IPS DF 6.9 (cell line): ENCODE data around the gene IQCK.
"Not testable (repeated sequence)": the region's sequence is repeated elsewhere in the genome, so short reads cannot be mapped to it uniquely, and the experiment has no call there.

Source experiments
- DNase-seq: peaks from one replicate; pipeline ENCODE4 v3.0.0-alpha.2; 2013; ENCODE audit warnings: low read depth, low spot score
- H3K27ac ChIP-seq: one replicate; pipeline ENCODE4 v1.5.1; 2013; ENCODE audit warnings: low read length, control low read depth
- H3K27me3 ChIP-seq: 2 replicates; pipeline ENCODE4 v1.6.1; 2013; ENCODE audit warnings: mild to moderate bottlenecking, low read length; ENCODE audit not compliant: control insufficient read depth, insufficient read depth
- H3K36me3 ChIP-seq: 2 replicates; pipeline ENCODE4 v1.6.1; 2013; ENCODE audit warnings: low read length; ENCODE audit not compliant: control insufficient read depth, insufficient read depth
- H3K4me1 ChIP-seq: 2 replicates; pipeline ENCODE4 v1.6.1; 2013; ENCODE audit warnings: low read length; ENCODE audit not compliant: control insufficient read depth, insufficient read depth
- H3K4me3 ChIP-seq: 2 replicates; pipeline ENCODE4 v1.5.1; 2013; ENCODE audit warnings: mild to moderate bottlenecking, low read length
- H3K9me3 ChIP-seq: 2 replicates; pipeline ENCODE4 v1.6.1; 2013; ENCODE audit warnings: low read length, inconsistent platforms; ENCODE audit not compliant: control insufficient read depth, insufficient read depth
- WGBS: extraction: QIAGEN DNeasy Blood & Tissue Kit; methylation state at CpG from one replicate; pipeline ENCODE4 v1.1.7; 2013; ENCODE audit warnings: mixed read lengths, missing lambda C conversion rate; ENCODE audit not compliant: insufficient read length, insufficient coverage; 5-methylcytosine and 5-hydroxymethylcytosine counted together

IQCK gene

GRCh38 chr16:19709381-19710136 is 8.5 kb upstream of the IQCK start:
- DNase-seq = no peak
- WGBS = no CpG with 5 or more reads among the region's 22 CpGs
- Histone ChIP-seq H3K4me3 (no peak overlapping the region), H3K36me3 (peaks cover 34% of the 10 kb centered on the region), H3K4me1 (peaks cover 14% of the 10 kb centered on the region), H3K27me3 (no peaks in the 10 kb centered on the region), H3K27ac (no peak overlapping the region), H3K9me3 (no peaks in the 10 kb centered on the region)

- DNase-seq = no peak
- peaks cover 28% of the 10 kb centered on the region for H3K36me3 ChIP-seq
- H3K27me3 ChIP-seq = no peaks in the 10 kb centered on the region
- no peaks in the 10 kb centered on the region for H3K9me3 ChIP-seq
- no peak overlapping the region for H3K27ac ChIP-seq
- H3K4me1 ChIP-seq = peaks cover 14% of the 10 kb centered on the region
- WGBS = no CpG with 5 or more reads among the region's 23 CpGs
- no peak overlapping the region for H3K4me3 ChIP-seq
Observed at GRCh38 chr16:19710191-19710908, 7.7 kb upstream of the IQCK start.

DNA sequence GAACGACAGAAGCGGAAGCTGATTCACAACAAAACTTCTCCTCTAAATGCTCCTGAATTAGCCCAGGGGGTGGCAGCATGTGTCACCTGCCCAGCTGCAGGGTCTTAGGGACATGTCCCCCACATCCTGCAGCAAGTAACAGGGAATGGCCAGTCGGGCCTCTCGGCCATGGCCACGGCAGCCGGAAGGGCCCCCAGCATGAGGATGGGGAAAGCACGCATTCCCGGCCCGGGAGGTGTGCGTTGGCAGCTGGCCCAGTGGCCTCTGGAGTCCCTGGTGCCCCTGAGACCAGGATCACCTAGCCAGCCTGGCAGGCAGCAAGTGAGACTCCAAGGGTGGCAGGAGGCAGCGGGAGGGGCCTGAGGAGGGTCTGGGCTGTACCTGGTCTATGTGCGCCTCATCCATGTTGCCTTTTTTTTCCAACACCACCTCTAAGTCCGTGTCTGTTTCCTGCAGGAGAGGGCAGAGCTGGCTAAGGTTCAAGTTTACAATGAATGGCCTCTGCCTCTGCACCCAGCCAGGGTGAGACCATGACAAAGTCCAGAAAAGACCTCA is 7.0 kb upstream of the IQCK start:
- no CpG with 5 or more reads among the region's 13 CpGs for whole genome bisulfite sequencing
- Histone ChIP-seq H3K27me3 (no peaks in the 10 kb centered on the region), H3K36me3 (peaks cover 22% of the 10 kb centered on the region), H3K4me3 (no peak overlapping the region), H3K9me3 (no peaks in the 10 kb centered on the region), H3K27ac (no peak overlapping the region), H3K4me1 (peaks cover 14% of the 10 kb centered on the region)
- DNase-seq = no peak

DNA sequence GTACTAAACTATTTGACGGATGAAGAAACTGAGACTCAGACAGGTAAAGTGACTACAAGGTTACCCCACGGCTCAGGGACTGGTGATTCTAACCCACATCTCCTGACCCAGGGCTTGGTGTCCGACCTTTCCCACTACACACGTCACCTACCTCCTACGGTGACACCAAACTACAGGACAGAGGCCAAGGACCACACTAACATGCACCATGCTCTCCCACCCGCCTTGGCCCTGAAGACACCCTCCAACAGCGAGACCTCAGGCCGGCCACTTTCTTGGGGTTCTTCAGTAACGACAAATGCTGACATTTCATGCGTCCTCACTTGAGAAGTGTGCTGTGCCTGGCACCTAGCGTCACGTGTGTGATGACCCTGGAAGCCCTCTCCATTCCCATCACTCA is 6.4 kb upstream of the IQCK start:
- no CpG with 5 or more reads among the region's 12 CpGs for WGBS

DNA sequence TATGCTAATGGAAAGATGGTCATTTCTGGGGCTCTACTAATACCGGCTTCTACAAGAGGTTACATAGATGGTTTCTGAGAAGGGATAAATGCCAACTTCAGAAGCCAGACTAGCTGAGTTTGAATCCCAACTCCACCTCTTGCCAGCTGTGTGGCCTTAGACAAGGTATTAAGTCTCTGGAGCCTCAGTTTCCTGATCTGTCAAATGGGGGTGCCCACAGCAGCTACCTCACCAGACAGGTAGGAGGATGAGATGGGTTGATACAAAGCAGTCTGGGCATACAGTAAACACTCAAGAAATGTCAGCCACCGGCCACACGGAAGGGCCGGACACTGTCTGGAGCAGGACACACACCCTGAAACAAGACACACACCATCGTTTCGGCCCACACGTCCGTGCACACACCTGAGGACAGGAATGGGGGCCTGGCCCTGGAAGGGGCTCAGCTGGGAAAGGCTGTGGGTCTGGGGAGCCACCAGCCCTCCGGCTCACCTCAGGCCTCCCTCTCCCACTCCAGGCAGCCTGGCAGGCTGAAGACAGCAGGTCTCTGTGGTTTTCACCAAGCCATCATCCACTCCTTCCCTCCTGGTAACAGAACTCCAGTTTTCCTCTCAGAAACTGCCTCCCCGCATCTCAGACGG is 5.5 kb upstream of the IQCK start:
- Histone ChIP-seq H3K4me3 (no peak overlapping the region), H3K27ac (no peak overlapping the region), H3K9me3 (no peaks in the 10 kb centered on the region), H3K4me1 (peaks cover 14% of the 10 kb centered on the region), H3K36me3 (peaks cover 22% of the 10 kb centered on the region), H3K27me3 (no peaks in the 10 kb centered on the region)
- no peak for DNase-seq
- no CpG with 5 or more reads among the region's 11 CpGs for WGBS

More for the DNA sequence above, 6.4 kb upstream of the IQCK start:
- Histone ChIP-seq H3K4me1 (peaks cover 14% of the 10 kb centered on the region), H3K27ac (no peak overlapping the region), H3K4me3 (no peak overlapping the region), H3K27me3 (no peaks in the 10 kb centered on the region), H3K36me3 (peaks cover 22% of the 10 kb centered on the region), H3K9me3 (no peaks in the 10 kb centered on the region)
- DNase-seq = no peak

DNA sequence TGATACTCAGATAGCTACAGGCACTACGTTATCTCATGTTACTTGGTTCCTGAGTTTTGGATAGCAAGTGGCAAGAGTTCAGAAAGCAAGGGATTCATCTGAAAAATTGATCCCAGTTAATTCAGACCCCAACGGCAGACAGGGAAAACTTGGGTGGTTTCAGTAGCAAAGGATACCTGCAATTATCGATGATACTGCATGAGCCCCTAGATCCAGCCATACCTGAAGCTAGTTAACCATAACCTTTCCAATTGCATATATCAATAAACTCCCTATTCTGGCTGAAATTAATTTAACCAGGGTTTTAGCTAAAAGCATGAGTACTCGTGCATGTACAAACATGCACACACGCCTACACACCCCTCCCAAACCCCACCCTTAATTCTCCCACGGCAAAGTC is 4.4 kb upstream of the IQCK start:
- Histone ChIP-seq H3K4me1 (peaks cover 8% of the 10 kb centered on the region), H3K27ac (no peak overlapping the region), H3K27me3 (no peaks in the 10 kb centered on the region), H3K36me3 (peaks cover 22% of the 10 kb centered on the region), H3K4me3 (no peak overlapping the region), H3K9me3 (no peaks in the 10 kb centered on the region)
- no peak for DNase-seq
- no CpG with 5 or more reads among the region's 6 CpGs for WGBS

- Histone ChIP-seq H3K27ac (no peak overlapping the region), H3K4me1 (peaks cover 6% of the 10 kb centered on the region), H3K4me3 (no peak overlapping the region), H3K36me3 (peaks cover 10% of the 10 kb centered on the region), H3K9me3 (no peaks in the 10 kb centered on the region), H3K27me3 (no peaks in the 10 kb centered on the region)
- WGBS = no CpG with 5 or more reads among the region's 5 CpGs
- DNase-seq = no peak
Observed at GRCh38 chr16:19715566-19715965, 2.5 kb upstream of the IQCK start.

- H3K9me3 ChIP-seq = no peaks in the 10 kb centered on the region
- H3K36me3 ChIP-seq = peaks cover 7% of the 10 kb centered on the region
- no CpG with 5 or more reads among the region's 1 CpG for WGBS
- H3K4me1 ChIP-seq = peaks cover 6% of the 10 kb centered on the region
- DNase-seq = no peak
- H3K4me3 ChIP-seq = no peak overlapping the region
- no peak overlapping the region for H3K27ac ChIP-seq
- H3K27me3 ChIP-seq = no peaks in the 10 kb centered on the region
Observed at GRCh38 chr16:19716183-19716582, 1.9 kb upstream of the IQCK start.

DNA sequence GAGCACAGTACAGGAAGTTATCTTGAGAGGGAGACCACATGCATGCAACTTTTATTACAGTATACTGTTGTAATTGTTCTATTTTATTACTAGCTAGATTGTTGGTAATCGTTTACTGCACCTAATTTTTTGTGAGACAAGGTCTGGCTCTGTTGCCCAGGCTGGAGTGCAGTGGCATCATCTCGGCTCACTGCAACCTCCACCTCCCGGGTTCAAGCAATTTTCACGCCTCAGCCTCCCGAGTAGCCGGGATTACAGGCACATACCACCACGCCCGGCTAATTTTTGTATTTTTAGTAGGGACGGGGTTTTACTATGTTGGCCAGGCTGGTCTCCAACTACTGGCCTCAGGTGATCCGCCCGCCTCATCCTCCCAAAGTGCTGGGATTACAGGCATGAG is 1.3 kb upstream of the IQCK start:
- no CpG with 5 or more reads among the region's 11 CpGs for WGBS
- not testable (repeated sequence) for H3K27me3 ChIP-seq, DNase-seq, H3K27ac ChIP-seq, H3K4me1 ChIP-seq, H3K36me3 ChIP-seq, H3K9me3 ChIP-seq
- H3K4me3 ChIP-seq = peak overlapping the region; percentile 71; the same call in 1 of the 2 replicates

- no CpG with 5 or more reads among the region's 10 CpGs for WGBS
- Histone ChIP-seq H3K4me3 (peak overlapping the region; percentile 71; the same call in 1 of the 2 replicates), H3K27me3 (no peaks in the 10 kb centered on the region), H3K27ac (no peak overlapping the region), H3K4me1 (peaks cover 2% of the 10 kb centered on the region; the same call in 1 of the 2 replicates), H3K36me3 (peaks cover 6% of the 10 kb centered on the region), H3K9me3 (no peaks in the 10 kb centered on the region)
- DNase-seq = no peak
Observed at GRCh38 chr16:19717314-19717713, 757 bp upstream of the IQCK start.
